Measurements from ENCODE around the gene BCKDHB. TPM values are rescaled to one million over a fixed set of nuclear protein-coding genes. Genes with fewer than 3 reads are reported as not detected.

Gene BCKDHB
- total RNA-seq, 1 donor from 2014 or later: 12.9 TPM

- TF ChIP-seq CTCF (IDR thresholded peaks at IDR 0.05): no peak
- Mint-ChIP-seq H3K4me3 (ENCODE audit: unreplicated experiment) (no peak overlapping the region), H3K27ac (ENCODE audit: unreplicated experiment) (peak overlapping the region; percentile 78), H3K9me3 (ENCODE audit: low read depth) (no peaks in the 10 kb centered on the region), H3K4me1 (ENCODE audit: low read depth) (peaks cover 34% of the 10 kb centered on the region), H3K36me3 (ENCODE audit: low read depth) (no peaks in the 10 kb centered on the region), H3K27me3 (ENCODE audit: low read depth) (no peaks in the 10 kb centered on the region)
- DNase-seq (ENCODE audit: low spot score): no peak
Measured at GRCh38 chr6:80325742-80326141, 219.3 kb downstream of the BCKDHB start.

- Mint-ChIP-seq H3K9me3 (ENCODE audit: low read depth) (no peaks in the 10 kb centered on the region), H3K27ac (ENCODE audit: unreplicated experiment) (no peak overlapping the region), H3K27me3 (ENCODE audit: low read depth) (no peaks in the 10 kb centered on the region), H3K36me3 (ENCODE audit: low read depth) (no peaks in the 10 kb centered on the region), H3K4me3 (ENCODE audit: unreplicated experiment) (no peak overlapping the region), H3K4me1 (ENCODE audit: low read depth) (peaks cover 34% of the 10 kb centered on the region)
- DNase-seq (ENCODE audit: low spot score): no peak
- no peak for TF ChIP-seq CTCF (IDR thresholded peaks at IDR 0.05)
Measured at GRCh38 chr6:80328652-80329051, 222.2 kb downstream of the BCKDHB start.

- Mint-ChIP-seq H3K36me3 (ENCODE audit: low read depth) (no peaks in the 10 kb centered on the region), H3K9me3 (ENCODE audit: low read depth) (no peaks in the 10 kb centered on the region), H3K4me1 (ENCODE audit: low read depth) (peaks cover 37% of the 10 kb centered on the region), H3K27ac (ENCODE audit: unreplicated experiment) (no peak overlapping the region), H3K4me3 (ENCODE audit: unreplicated experiment) (no peak overlapping the region), H3K27me3 (ENCODE audit: low read depth) (no peaks in the 10 kb centered on the region)
- TF ChIP-seq CTCF (IDR thresholded peaks at IDR 0.05): no peak
- DNase-seq (ENCODE audit: low spot score): no peak
Measured at GRCh38 chr6:80329496-80329895, 223.0 kb downstream of the BCKDHB start.

GRCh38 chr6:80330961-80331360 is 224.5 kb downstream of the BCKDHB start:
- Mint-ChIP-seq H3K27me3 (ENCODE audit: low read depth) (no peaks in the 10 kb centered on the region), H3K4me3 (ENCODE audit: unreplicated experiment) (no peak overlapping the region), H3K4me1 (ENCODE audit: low read depth) (peaks cover 42% of the 10 kb centered on the region), H3K36me3 (ENCODE audit: low read depth) (no peaks in the 10 kb centered on the region), H3K27ac (ENCODE audit: unreplicated experiment) (no peak overlapping the region), H3K9me3 (ENCODE audit: low read depth) (no peaks in the 10 kb centered on the region)
- no peak for TF ChIP-seq CTCF (IDR thresholded peaks at IDR 0.05)
- DNase-seq (ENCODE audit: low spot score): no peak

- H3K36me3 Mint-ChIP-seq (ENCODE audit: low read depth): no peaks in the 10 kb centered on the region
- no peak for DNase-seq (ENCODE audit: low spot score)
- no peaks in the 10 kb centered on the region for H3K9me3 Mint-ChIP-seq (ENCODE audit: low read depth)
- no peak overlapping the region for H3K4me3 Mint-ChIP-seq (ENCODE audit: unreplicated experiment)
- H3K27ac Mint-ChIP-seq (ENCODE audit: unreplicated experiment): no peak overlapping the region
- H3K4me1 Mint-ChIP-seq (ENCODE audit: low read depth): peaks cover 42% of the 10 kb centered on the region
- H3K27me3 Mint-ChIP-seq (ENCODE audit: low read depth): no peaks in the 10 kb centered on the region
- TF ChIP-seq CTCF (IDR thresholded peaks at IDR 0.05): no peak
Measured at GRCh38 chr6:80331522-80331921, 225.1 kb downstream of the BCKDHB start.
